Peyer's patch (tissue), 4 donors: ENCODE data around the gene CDH1.

Experiments
- CTCF ChIP-seq, 6 experiments: fragments of 450-650 bp in 4 of 6; fragments of 200-600 bp in 2 of 6; sonication (generic) in 1 of 6; IDR thresholded peaks; one replicate each; pipeline ENCODE4 v1.5.1; 2017 to 2019; ENCODE audit warnings: antibody characterized with exemption in 6 of 6, mild to moderate bottlenecking in 3 of 6, moderate library complexity in 1 of 6
- POLR2A ChIP-seq, 2 donors: fragments of 450-650 bp; IDR thresholded peaks; one replicate each; pipeline ENCODE4 v1.5.1; 2017; ENCODE audit warnings: antibody characterized with exemption in 2 of 2, mild to moderate bottlenecking in 2 of 2, moderate library complexity in 2 of 2

GRCh38 chr16:68768175-68768574 is 31.1 kb downstream of the CDH1 start:
- TF ChIP-seq POLR2A (IDR thresholded peaks at IDR 0.05): no peak
- no peak for TF ChIP-seq CTCF (IDR thresholded peaks at IDR 0.05)
